ENCODE measurements around the gene GLUL. TPM values are rescaled to one million over a fixed set of nuclear protein-coding genes. Genes with fewer than 3 reads are reported as not detected.
"Not testable (repeated sequence)": the region's sequence is repeated elsewhere in the genome, so short reads cannot be mapped to it uniquely, and the experiment has no call there.

GLUL gene
- total RNA-seq, 2 donors from 2014 or later = 381 to 632 TPM

DNA sequence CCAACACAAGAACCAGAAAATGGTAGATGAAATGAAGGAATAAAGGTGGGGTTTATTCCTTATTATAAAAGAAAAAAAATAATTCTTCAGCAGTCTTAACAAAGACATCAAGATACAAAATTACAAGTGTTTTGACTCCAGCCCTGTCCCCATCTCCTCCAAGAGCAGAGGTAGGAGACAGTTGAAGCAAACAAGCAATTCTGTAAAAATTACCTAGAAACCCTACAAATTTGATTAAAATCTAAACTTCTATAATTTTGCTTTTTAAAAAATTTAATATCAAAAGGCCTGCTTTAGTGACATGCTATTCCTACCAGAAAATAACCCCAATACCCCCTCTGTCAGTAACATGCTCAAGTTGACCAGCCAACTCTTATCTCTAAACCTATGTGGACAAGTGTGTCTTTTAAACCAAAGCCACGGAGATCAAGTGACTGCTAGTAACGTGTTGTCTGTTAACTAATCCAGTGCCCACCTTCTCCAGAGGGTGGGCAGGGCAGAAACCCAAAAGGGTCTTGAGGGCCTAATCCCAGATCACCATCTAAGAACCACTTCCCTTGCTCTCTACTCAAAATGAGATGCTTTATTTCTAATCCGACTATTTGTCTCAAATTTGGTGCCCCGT lies 8.4 kb downstream of the GLUL start:
- peaks cover 2 to 28% of the 10 kb centered on the region in 2 donors for H3K4me1 ChIP-seq
- H3K27ac ChIP-seq = no peak overlapping the region
- TF ChIP-seq, protein P1, sequence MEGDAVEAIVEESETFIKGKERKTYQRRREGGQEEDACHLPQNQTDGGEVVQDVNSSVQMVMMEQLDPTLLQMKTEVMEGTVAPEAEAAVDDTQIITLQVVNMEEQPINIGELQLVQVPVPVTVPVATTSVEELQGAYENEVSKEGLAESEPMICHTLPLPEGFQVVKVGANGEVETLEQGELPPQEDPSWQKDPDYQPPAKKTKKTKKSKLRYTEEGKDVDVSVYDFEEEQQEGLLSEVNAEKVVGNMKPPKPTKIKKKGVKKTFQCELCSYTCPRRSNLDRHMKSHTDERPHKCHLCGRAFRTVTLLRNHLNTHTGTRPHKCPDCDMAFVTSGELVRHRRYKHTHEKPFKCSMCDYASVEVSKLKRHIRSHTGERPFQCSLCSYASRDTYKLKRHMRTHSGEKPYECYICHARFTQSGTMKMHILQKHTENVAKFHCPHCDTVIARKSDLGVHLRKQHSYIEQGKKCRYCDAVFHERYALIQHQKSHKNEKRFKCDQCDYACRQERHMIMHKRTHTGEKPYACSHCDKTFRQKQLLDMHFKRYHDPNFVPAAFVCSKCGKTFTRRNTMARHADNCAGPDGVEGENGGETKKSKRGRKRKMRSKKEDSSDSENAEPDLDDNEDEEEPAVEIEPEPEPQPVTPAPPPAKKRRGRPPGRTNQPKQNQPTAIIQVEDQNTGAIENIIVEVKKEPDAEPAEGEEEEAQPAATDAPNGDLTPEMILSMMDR (IDR thresholded peaks at IDR 0.05) = no peak
- DNase-seq (ENCODE audit: low spot score) = no peak
- no peaks in the 10 kb centered on the region for H3K9me3 ChIP-seq
- H3K4me3 ChIP-seq = no peak overlapping the region
- no peaks in the 10 kb centered on the region for H3K27me3 ChIP-seq
- H3K36me3 ChIP-seq = peaks cover 67% of the 10 kb centered on the region

DNA sequence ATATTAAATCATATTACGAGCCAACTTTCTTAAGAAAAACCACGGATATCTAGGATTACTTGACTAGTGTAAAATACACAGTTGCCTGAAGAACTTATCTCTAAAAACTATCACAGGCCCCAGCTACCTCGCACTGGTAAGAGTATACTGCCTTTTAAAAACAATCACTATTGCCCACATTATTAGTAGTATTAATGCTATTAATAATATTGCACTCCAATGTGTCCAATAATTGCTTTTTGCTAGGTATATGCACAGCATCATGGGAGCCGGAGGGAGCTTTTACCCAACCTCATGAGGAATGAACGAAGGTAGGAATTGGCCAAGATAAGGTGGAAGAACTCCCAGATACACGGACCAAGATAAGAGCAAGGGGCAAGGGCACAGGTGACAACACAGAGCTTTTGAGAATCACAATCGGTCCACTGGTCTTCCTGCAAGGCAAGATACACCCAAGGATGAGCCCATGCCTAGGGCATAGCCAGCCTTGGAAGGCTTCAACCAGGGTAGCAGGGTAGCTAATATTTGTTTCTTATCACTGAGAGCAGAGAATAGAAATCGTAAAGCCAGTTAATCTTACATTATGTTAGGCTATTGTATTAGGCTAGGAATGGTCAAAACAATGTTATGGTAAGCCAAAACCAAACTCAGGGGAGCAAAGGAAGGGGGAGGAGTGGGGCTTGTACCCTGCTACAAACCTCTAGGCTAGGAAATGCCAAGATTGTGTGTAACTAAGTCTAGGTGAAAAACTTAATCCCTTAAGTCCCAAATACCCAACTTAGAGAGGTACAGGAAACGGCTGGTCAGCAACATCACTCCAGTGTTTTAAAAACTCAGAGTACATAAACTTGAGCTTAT lies 9.4 kb downstream of the GLUL start:
- DNase-seq (ENCODE audit: low spot score) = no peak
- Histone ChIP-seq H3K27ac (no peak overlapping the region), H3K36me3 (peaks cover 58% of the 10 kb centered on the region), H3K27me3 (no peaks in the 10 kb centered on the region), H3K4me1 (peaks cover 2 to 24% of the 10 kb centered on the region in 2 donors), H3K9me3 (no peaks in the 10 kb centered on the region), H3K4me3 (no peak overlapping the region)
- TF ChIP-seq, protein P1 (IDR thresholded peaks at IDR 0.05) = no peak

DNA sequence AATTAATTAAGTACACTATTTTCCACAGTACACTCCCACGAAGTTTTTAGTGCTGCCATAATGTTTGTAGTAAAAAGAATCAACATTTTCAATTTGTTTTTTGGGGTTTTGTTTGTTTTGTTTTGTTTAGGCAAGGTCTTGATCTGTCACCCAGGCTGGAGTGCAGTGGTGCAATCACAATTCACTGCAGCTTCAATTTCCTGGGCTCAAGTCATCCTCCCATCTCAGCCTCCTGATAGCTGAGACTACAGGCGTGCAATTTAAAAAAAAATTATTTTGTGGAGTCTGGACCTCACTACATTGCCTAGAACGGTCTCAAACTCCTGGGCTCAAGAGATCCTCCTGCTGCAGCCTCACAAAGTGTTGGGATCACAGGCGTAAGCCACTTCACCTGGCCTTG lies 11.4 kb downstream of the GLUL start:
- no peak overlapping the region for H3K4me3 ChIP-seq
- TF ChIP-seq, protein P1 (IDR thresholded peaks at IDR 0.05) = no peak
- peaks cover 2 to 7% of the 10 kb centered on the region in 2 donors for H3K4me1 ChIP-seq
- H3K9me3 ChIP-seq = no peaks in the 10 kb centered on the region
- no peaks in the 10 kb centered on the region for H3K27me3 ChIP-seq
- no peak for DNase-seq (ENCODE audit: low spot score)
- no peak overlapping the region for H3K27ac ChIP-seq
- H3K36me3 ChIP-seq = peaks cover 38% of the 10 kb centered on the region

DNA sequence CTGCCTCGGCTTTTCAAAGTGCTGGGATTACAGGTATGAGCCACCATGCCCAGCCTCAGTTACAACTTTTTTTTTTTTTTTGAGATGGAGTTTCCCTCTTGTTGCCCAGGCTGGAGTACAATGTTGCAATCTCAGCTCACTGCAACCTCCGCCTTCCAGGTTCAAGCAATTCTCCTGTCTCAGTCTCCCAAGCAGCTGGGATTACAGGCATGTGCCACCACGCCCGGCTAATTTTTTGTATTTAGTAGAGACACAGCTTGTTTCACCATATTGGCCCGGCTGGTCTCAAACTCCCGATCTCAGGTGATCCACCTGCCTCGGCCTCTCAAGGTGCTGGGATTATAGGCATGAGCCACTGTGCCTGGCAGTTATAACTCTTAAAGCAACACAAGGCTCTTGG lies 11.8 kb downstream of the GLUL start:
- H3K27ac ChIP-seq; H3K27me3 ChIP-seq; H3K9me3 ChIP-seq; H3K4me3 ChIP-seq; H3K4me1 ChIP-seq; DNase-seq (ENCODE audit: low spot score): not testable (repeated sequence)
- H3K36me3 ChIP-seq = peaks cover 34% of the 10 kb centered on the region

DNA sequence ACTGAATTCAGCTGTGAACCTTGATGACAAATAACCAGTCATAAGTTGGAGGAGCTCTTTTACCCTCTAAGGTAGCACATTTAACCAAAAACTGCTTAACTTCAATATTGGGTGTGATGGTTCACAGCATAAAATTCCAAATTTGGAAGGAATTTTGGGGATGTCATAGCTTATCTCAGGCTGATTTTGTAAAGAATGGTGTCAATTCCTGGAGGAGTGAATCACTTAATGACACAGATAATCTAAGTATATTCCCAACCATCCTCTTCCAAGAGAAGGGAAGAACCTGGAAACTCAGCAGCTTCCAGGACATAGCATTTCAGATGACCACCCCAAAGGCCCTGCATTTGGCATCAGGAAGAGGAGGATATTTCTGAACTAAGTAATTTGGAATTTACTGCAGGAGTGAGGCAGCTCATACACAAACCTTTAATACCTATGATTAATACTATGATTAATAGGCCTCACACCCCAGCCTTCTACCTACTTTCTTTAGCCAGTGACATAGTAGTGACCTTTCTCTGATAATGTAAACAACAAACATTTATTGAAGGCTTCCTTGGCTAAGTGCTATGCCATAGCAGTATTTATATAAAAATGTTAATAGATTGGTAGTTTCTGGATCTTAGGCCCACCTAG lies 14.5 kb downstream of the GLUL start:
- DNase-seq (ENCODE audit: low spot score) = no peak
- TF ChIP-seq, protein P1 (IDR thresholded peaks at IDR 0.05) = no peak
- no peaks in the 10 kb centered on the region for H3K27me3 ChIP-seq
- H3K9me3 ChIP-seq = no peaks in the 10 kb centered on the region
- no peak overlapping the region for H3K4me3 ChIP-seq
- no peak overlapping the region for H3K27ac ChIP-seq
- peaks cover 0 to 7% of the 10 kb centered on the region in 2 donors for H3K4me1 ChIP-seq
- peaks cover 6% of the 10 kb centered on the region for H3K36me3 ChIP-seq

Data from right atrium auricular region (tissue), 2 donors.